GM12878 (cell line): ENCODE measurements around the gene DPH1. TPM values are rescaled to one million over a fixed set of nuclear protein-coding genes. Genes with fewer than 3 reads are reported as not detected.

Source experiments
- BHLHE40 ChIP-seq, 2 experiments: fragments of 450-650 bp in 1 of 2; IDR thresholded peaks; 2 replicates each; pipeline ENCODE4 v1.6.1; 2011 to 2017; ENCODE audit warnings: low read depth in 2 of 2, borderline replicate concordance in 1 of 2, improper control_type of control experiment in 1 of 2, low read length in 1 of 2, mild to moderate bottlenecking in 1 of 2
- CTCF ChIP-seq, 3 experiments: IDR thresholded peaks in 2 of 3; conservative IDR thresholded peaks in 1 of 3; 2 replicates each; pipeline ENCODE4 v1.5.1; 2011; ENCODE audit warnings: low read depth in 3 of 3, low read length in 3 of 3, mild to moderate bottlenecking in 3 of 3, control low read depth in 2 of 3, moderate library complexity in 2 of 3, inconsistent platforms in 1 of 3, mixed read lengths in 1 of 3; ENCODE audit not compliant: control insufficient read depth in 2 of 3, insufficient read depth in 1 of 3; ENCODE audit errors: extremely low read depth in 1 of 3
- EED ChIP-seq: sonication (generic); IDR thresholded peaks from 2 replicates; pipeline ENCODE4 v1.6.1; 2016; ENCODE audit warnings: antibody characterized with exemption, low read depth
- JUND ChIP-seq: IDR thresholded peaks from 2 replicates; pipeline ENCODE4 v1.6.1; 2012; ENCODE audit warnings: low read depth, mild to moderate bottlenecking, low read length, improper control_type of control experiment, moderate library complexity
- NFIC ChIP-seq: IDR thresholded peaks from 2 replicates; pipeline ENCODE4 v1.6.1; 2012; ENCODE audit warnings: low read depth, mild to moderate bottlenecking, inconsistent platforms, low read length, moderate library complexity
- NFYB ChIP-seq: IDR thresholded peaks from 2 replicates; pipeline ENCODE4 v1.6.1; 2011; ENCODE audit warnings: low read depth, mild to moderate bottlenecking, low read length, improper control_type of control experiment, moderate library complexity; ENCODE audit not compliant: insufficient read depth
- POU2F2 ChIP-seq: IDR thresholded peaks from 3 replicates; pipeline ENCODE4 v1.6.1; 2011; ENCODE audit warnings: low read depth, mild to moderate bottlenecking, low read length, borderline replicate concordance
- SIX5 ChIP-seq: IDR thresholded peaks from 2 replicates; pipeline ENCODE4 v1.6.1; 2011; ENCODE audit warnings: mild to moderate bottlenecking, low read depth, low read length, moderate library complexity; ENCODE audit not compliant: severe bottlenecking
- STAT1 ChIP-seq: fragments of 450-650 bp; conservative IDR thresholded peaks from 2 replicates; pipeline ENCODE4 v1.6.1; 2014; ENCODE audit warnings: antibody characterized with exemption, mild to moderate bottlenecking
- TBL1XR1 ChIP-seq: IDR thresholded peaks from 2 replicates; pipeline ENCODE4 v1.6.1; 2012; ENCODE audit warnings: low read depth, low read length, improper control_type of control experiment
- WRNIP1 ChIP-seq: IDR thresholded peaks from 2 replicates; pipeline ENCODE4 v1.6.1; 2011; ENCODE audit warnings: low read depth, low read length, improper control_type of control experiment, borderline replicate concordance
- ZNF24 ChIP-seq: fragments of 450-650 bp; IDR thresholded peaks from 2 replicates; pipeline ENCODE4 v1.6.1; 2017; ENCODE audit warnings: antibody characterized with exemption, mild to moderate bottlenecking
- polyA plus RNA-seq, 11 experiments: library from polyadenylated mRNA; depleted of rRNA in 4 of 11; unstranded in 6 of 11; stranded (reverse) in 5 of 11; fragments of >200 nt; fragmentation: Nextera tagmentation in 4 of 11; fragmentation: Illumina TruSeq in 1 of 11; extraction: Ambion mirVana in 4 of 11; extraction: Trizol in 1 of 11; gene quantifications; 1 replicate in 1 of 11; 2 replicates in 10 of 11; pipeline versions ENCODE4 v1.2.1 to v1.2.3, GENCODE V29; 2011 to 2016; ENCODE audit warnings: inconsistent platforms in 2 of 11, missing spikeins in 2 of 11, low read depth in 1 of 11
- total RNA-seq, 4 experiments: library from RNA; depleted of rRNA in 3 of 4; stranded (reverse); fragments of >200 nt in 3 of 4; fragmentation: Illumina TruSeq in 1 of 4; extraction: Trizol in 1 of 4; gene quantifications; 2 replicates each; pipeline versions ENCODE4 v1.2.1 to v1.2.3, GENCODE V29; 2013 to 2021
- TF ChIP-seq, protein P1 (sequence below): fragments of 150-350 bp; IDR thresholded peaks from 2 replicates; pipeline ENCODE4 v1.6.1; 2016; ENCODE audit warnings: low read depth, low read length
- TF ChIP-seq, protein P2 (sequence below): IDR thresholded peaks from 2 replicates; pipeline ENCODE4 v1.6.1; 2011; ENCODE audit warnings: low read depth, low read length, improper control_type of control experiment, borderline replicate concordance

Gene DPH1
- total and polyA plus RNA-seq, 10 of the 15 experiments (the other 5 are each of a cell fraction or from before 2014, with no cell fraction given), result 0.29 to 33.6 (median 20.2) TPM

GRCh38 chr17:2030779-2031163, 818 bp downstream of the DPH1 start (continued):
- TF ChIP-seq, protein P1, sequence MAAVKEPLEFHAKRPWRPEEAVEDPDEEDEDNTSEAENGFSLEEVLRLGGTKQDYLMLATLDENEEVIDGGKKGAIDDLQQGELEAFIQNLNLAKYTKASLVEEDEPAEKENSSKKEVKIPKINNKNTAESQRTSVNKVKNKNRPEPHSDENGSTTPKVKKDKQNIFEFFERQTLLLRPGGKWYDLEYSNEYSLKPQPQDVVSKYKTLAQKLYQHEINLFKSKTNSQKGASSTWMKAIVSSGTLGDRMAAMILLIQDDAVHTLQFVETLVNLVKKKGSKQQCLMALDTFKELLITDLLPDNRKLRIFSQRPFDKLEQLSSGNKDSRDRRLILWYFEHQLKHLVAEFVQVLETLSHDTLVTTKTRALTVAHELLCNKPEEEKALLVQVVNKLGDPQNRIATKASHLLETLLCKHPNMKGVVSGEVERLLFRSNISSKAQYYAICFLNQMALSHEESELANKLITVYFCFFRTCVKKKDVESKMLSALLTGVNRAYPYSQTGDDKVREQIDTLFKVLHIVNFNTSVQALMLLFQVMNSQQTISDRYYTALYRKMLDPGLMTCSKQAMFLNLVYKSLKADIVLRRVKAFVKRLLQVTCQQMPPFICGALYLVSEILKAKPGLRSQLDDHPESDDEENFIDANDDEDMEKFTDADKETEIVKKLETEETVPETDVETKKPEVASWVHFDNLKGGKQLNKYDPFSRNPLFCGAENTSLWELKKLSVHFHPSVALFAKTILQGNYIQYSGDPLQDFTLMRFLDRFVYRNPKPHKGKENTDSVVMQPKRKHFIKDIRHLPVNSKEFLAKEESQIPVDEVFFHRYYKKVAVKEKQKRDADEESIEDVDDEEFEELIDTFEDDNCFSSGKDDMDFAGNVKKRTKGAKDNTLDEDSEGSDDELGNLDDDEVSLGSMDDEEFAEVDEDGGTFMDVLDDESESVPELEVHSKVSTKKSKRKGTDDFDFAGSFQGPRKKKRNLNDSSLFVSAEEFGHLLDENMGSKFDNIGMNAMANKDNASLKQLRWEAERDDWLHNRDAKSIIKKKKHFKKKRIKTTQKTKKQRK, result no peak
- TF ChIP-seq NFYB (0 out of 2 replicates have a peak, but pooled peaks have one; percentile 1), BHLHE40 (IDR thresholded peaks at IDR 0.05; ENCODE audit: borderline replicate concordance in 1 of 2, low read depth in 2 of 2, low read length in 1 of 2) (no peak), EED (no peak), ZNF24 (no peak), POU2F2 (no peak), NFIC (no peak), STAT1 (no peak), JUND (no peak), CTCF (IDR thresholded peaks at IDR 0.05 in 2 of 3, conservative IDR thresholded peaks at IDR 0.05 in 1 of 3; ENCODE audit: control insufficient read depth in 2 of 3, extremely low read depth in 1 of 3, insufficient read depth in 1 of 3, low read depth in 3 of 3, low read length in 3 of 3) (peak; percentile 67 to 76 (median 72); a peak in 5 of 6 replicates), SIX5 (no peak), WRNIP1 (no peak), TBL1XR1 (no peak)
- TF ChIP-seq, protein P2, sequence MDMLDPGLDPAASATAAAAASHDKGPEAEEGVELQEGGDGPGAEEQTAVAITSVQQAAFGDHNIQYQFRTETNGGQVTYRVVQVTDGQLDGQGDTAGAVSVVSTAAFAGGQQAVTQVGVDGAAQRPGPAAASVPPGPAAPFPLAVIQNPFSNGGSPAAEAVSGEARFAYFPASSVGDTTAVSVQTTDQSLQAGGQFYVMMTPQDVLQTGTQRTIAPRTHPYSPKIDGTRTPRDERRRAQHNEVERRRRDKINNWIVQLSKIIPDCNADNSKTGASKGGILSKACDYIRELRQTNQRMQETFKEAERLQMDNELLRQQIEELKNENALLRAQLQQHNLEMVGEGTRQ, result no peak
